NCI-H2081 (cell line): Measurements from ENCODE around the gene MAGI2.
A peak's percentile ranks its signal among the peaks of the same experiment; 100 is the strongest.
"Not testable (repeated sequence)": the region's sequence is repeated elsewhere in the genome, so short reads cannot be mapped to it uniquely, and the experiment has no call there.

ENCODE experiments used
- DNase-seq, 2 experiments: peaks; one replicate each; lab custom pipeline; 2025; lab: John Stamatoyannopoulos, UW

MAGI2 gene

DNA sequence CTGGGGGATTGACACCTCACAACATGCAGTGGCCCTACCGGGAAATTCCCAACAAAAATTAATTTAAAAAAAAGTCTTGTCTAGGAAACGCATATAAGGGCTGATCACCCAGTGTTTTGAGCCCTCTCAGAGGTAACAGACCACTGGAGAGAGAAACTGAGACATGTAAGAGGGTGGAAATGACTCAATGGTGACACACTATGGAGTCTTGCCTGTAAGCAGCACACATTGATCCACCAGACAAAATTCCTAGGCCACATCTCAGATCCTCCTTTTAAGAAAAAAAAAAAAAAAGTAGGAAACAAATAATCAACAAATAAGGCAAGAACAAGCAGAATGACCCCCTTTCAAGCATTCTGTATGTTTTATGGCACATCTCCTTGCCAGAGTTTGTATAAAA is 296.2 kb downstream of the MAGI2 start:
- no peak for DNase-seq

DNA sequence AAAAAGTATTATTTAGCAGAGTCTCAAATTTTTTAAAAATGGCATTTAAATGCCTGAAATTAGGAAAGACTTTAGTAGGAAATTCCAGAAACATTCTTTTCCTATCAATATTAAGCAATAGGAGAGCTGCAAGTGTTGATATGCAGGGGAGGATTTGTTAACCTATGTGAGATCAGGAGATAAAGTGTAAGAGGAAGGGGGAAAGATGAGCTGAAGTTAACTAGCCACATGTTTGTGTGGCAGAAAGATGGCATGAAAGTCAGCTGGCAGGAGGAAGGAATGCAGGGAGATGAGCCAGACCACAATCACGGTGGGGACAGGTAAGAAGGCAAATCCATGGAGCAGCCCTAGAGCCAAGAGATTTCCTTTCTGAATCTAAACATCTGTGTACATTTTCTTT is 303.6 kb downstream of the MAGI2 start:
- no peak for DNase-seq

- no peak for DNase-seq
These were observed 310.8 kb downstream of the MAGI2 start for GRCh38 chr7:79142706-79143105.

GRCh38 chr7:79141252-79141651 is 312.2 kb downstream of the MAGI2 start:
- DNase-seq: no peak

DNA sequence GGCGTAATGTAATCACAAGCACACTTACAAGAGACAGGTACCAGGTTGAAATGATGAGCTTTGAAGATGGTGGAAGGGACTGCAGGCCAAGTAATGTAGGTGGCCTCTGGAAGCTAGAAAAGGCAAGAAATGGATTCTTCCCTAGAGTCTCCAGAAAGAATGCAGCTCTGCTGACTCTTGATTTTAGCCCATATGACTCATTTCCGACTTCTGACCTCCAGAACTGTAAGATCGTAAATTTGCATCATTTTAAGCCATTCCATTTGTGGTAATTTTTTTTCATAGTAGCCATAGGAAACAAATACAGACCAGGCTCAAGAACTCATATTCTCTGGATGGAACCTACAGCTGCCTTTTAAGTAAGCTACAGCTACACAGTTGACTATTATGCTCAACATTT is 315.5 kb downstream of the MAGI2 start:
- DNase-seq: no peak

DNA sequence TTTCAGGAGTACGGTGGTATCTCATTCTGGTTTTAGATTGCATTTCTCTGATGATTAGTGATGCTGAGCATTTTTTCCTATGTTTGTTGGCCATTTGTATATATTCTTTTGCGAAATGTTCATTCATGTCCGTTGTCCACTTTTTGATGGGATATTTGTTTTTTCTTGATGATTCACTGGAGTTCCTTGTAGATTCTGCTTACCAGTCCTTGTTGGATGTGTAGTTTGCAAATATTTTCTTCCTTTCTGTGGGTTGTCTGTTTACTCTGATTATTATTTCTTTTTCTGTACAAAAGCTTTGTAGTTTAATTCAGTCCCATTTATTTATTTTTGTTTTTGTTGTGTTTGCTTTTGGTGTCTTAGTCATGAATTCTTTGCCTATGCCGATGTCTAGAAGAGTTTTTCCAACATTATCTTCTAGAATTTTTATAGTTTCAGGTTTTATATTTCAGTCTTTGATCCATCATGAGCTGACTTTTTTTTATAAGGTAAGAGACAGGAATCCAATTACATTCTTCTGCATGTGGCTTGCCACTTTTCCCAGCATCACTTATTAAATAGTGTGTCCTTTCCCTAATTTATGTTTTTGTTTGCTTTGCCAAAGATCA is 320.5 kb downstream of the MAGI2 start:
- DNase-seq: no peak

DNA sequence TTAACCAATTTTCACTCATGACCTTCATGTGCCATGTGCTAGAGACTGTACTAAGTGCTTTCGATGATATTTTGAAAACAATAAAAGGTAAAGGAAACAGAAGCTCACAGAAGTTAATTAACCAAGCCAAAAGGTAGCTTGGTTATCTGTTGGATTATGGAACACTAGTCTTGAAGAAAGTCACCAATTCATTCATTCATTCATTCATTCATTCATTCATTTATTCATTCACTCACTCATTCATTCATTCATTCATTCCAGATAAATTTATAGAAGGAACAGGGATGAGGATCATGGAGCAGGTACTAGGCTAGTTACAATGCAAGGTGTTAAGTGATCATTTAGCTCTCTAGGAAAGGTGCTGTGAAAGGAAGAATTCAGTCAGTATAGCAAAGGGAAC is 322.8 kb downstream of the MAGI2 start:
- DNase-seq: no peak

- DNase-seq: no peak
These were observed 329.1 kb downstream of the MAGI2 start for GRCh38 chr7:79124331-79124730.

- no peak for DNase-seq
These were observed 335.3 kb downstream of the MAGI2 start for GRCh38 chr7:79118143-79118542.

DNA sequence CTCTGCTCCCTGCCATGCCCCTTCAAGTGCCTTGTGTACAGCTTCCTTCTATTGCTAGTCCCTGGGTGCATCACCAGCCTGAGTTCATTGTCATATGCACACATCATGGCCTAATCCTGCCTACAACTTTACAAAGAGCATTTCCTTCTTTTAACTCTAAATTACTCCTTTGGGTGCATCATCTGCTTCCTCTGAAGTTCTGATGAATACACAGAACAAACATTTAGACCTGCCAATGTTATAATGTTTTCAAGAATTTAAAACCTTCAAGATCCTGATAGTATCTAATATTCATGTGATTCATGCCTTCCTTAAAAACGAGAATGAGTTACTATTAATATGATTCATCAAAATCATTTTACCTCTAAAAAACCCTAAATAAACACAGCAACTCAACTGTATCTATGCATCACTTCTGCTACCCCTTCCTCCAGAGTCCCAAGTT is 357.1 kb downstream of the MAGI2 start:
- no peak for DNase-seq

DNA sequence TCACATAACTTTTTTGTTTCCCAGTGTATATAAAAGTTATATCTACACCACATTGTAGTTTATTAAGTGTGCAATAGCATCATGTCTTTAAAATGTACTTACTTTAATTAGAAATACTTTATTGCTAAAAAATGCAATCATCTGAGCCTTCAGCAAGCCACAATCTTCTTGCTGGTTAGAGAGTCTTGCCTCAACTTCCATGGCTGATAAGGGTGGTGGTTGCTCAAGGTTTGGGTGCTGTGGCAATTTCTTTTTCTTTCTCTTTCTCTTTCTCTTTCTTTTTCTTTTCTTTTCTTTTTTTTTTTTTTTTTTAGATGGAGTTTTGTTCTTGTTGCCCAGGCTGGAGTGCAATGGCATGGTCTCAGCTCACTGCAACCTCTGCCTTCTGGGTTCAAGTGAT is 360.0 kb downstream of the MAGI2 start:
- no peak for DNase-seq

DNA sequence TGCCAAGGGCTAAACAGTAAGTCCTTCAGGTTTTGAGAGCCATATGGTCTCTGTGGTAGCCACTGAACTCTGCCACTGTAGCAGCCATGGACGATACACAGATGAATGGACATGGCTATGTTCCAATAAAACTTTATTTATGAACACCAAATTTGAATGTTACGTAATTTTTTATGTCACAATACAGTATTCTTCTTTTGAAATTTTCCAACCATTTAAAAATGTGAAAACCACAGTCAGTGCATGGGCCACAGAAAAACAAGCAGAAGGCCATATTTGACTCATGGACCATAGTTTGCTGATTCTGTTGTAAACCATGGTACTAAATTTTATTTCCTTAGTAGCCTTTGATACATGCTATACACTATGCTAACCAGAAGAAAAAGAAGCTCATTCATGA is 361.8 kb downstream of the MAGI2 start:
- DNase-seq: no peak

- DNase-seq: no peak
These were observed 362.5 kb downstream of the MAGI2 start for GRCh38 chr7:79091011-79091410.

DNA sequence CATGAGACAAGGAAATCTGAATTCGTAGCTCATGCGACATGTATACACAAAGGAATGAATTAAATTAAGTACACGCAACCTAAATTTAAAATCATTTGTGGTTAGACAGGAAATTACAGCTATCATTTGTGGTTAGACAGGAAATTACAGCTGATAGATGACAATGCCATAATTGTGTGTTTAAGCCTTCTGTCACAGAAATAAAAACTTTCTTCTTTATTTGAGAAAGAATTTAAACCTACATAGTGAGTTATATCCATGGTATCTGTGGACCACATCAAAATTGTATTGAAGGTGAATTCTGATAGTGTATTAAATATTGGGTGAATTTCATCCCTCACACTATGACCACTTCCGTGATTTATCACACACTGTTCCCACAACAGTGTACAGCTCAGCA is 362.9 kb downstream of the MAGI2 start:
- peak in 1 of 2 experiments; percentile 40 for DNase-seq

DNA sequence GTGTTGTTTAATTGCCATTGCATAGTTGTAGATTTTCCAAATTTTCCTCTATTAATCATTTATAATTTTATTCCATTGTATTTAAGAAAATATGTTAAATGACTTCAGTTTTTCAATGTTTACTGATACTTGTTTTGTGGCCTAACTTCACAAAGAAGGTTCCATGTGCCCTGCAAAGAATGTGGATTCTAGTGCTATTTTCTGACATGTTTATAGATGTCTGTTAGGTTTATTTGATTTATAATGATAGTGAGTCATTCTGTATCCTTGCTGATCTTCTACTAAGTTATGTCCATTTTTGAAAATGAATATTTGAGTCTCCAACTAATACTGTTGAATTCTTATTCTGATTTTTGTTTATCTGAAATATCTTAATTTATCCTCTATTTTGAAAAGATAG is 369.0 kb downstream of the MAGI2 start:
- no peak for DNase-seq

DNA sequence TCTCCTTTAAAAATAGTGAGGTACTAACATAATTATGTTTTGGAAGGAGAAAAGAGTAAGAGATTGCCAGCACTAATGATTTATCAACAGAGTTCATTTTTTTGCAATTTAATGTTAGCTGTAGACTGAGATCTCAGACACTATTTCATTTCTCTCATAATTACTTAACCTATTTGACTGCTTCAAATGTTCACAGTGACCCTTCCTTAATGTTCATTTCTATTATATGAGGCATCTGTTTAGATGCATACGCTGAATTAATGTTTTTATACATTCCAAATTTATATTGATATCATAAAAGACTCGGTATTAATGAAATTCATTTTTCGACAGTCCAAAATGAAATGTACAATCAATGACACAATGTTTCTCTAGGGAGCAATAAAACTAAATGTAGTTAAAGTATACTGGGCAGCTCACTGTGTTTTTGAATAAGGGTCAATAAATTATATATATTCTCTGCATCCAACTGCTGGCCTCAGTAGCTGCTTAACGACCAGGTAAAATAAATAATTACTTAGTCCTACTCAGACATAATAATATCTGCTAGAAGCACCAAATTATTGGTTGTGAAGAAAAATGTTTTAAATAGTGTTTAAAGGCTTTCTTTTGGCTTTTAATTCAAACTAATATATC is 373.4 kb downstream of the MAGI2 start:
- peak in 1 of 2 experiments; percentile 6 for DNase-seq

DNA sequence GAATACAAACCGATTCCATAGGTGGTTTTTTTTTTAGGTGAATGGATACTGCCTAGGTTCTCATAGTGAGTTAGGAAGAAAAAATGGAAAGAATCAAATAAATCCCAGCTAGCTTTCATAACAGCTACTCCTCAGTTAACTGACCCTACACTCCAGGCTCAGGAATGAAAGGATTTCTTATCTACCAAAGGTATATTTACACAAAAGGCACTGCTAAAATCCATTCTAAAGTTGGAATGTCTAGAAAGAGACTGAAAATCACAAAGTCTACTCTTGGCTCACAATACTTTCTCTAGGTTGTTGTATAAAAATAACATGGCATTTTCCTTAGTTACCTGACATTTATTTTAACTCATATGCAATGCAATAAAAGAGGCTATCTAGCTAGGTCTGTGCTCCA is 375.2 kb downstream of the MAGI2 start:
- no peak for DNase-seq

GRCh38 chr7:79071187-79071586 is 382.3 kb downstream of the MAGI2 start:
- not testable (repeated sequence) for DNase-seq

- DNase-seq: no peak
These were observed 389.2 kb downstream of the MAGI2 start for GRCh38 chr7:79064187-79064823.

DNA sequence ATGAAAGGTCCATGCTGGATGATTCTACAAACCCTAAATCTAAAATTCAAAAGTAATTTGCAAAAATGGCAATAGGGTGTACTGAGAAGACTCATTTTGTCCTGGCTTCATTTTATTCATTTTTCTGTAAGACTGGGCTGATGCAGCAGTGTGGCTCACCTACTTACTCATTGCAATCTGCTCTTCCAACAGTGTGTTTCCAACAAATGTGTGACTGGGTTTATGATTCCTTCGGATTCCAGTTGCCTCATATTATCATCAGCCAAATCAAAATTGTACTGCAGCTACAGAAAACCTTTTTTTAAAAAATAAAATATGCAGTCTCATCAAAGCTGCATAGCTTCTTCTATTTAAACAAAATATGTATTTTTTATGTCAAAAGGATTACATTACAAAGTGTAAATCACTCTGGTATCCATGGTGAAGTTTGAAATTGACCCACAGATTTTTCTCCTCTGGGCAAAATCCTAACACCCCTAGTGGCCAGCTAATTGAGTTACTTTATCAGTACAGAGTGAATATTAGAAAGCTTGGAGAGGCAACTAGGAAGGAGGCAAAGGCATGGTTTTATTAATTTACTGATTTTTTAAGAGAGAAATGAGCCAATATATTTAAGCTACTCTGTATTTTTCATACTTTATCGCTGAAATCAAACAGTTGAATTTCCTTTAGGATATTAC is 390.3 kb downstream of the MAGI2 start:
- no peak for DNase-seq

DNA sequence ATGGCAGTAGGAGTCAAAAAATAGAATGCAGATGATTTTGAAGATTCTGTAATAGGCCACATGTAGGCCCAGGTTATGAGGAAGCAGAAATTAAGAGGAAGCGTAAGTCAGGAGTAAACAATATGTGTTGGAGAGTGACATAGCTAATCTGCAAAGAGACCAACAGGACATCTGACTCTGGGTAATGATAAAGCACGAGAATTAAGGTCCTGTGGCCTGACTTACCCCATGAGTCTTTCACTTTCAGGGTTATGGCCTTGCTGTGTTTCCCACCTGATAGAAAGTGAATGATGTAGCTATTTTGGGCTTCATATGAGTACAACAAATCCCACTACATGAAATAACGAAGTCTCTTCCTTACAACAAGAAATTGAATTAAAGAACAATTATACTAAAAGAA is 393.0 kb downstream of the MAGI2 start:
- DNase-seq: no peak

- DNase-seq: no peak
These were observed 397.6 kb downstream of the MAGI2 start for GRCh38 chr7:79055722-79056415.
